OCI-LY1 (cell line): Measurements from ENCODE around the gene ACAP2.

Experiments used
- H2AFZ ChIP-seq: fragments of 200-600 bp; sonication (generic), shearing (Covaris generic); 2 replicates; pipeline ENCODE4 v1.6.0; 2014; ENCODE audit warnings: antibody characterized with exemption, mild to moderate bottlenecking, low read length
- H3F3A ChIP-seq: fragments of 200-600 bp; sonication (generic), shearing (Covaris generic); 2 replicates; pipeline ENCODE4 v1.6.0; 2014; ENCODE audit warnings: mild to moderate bottlenecking, antibody characterized with exemption, low read length, moderate library complexity; ENCODE audit not compliant: insufficient read depth
- H3K27ac ChIP-seq: fragments of 200-600 bp; sonication (generic); 2 replicates; pipeline ENCODE4 v1.5.1; 2014; ENCODE audit warnings: low read length, mixed run types, mild to moderate bottlenecking, low read depth; ENCODE audit not compliant: poor library complexity, severe bottlenecking
- H3K27me3 ChIP-seq: fragments of 200-600 bp; sonication (generic); 2 replicates; pipeline ENCODE4 v1.6.0; 2014; ENCODE audit warnings: antibody characterized with exemption, mild to moderate bottlenecking, low read length, moderate library complexity; ENCODE audit not compliant: insufficient read depth
- H3K36me3 ChIP-seq: fragments of 200-600 bp; sonication (generic); 2 replicates; pipeline ENCODE4 v1.6.1; 2014; ENCODE audit warnings: mild to moderate bottlenecking, antibody characterized with exemption, low read length, moderate library complexity, mixed read lengths; ENCODE audit not compliant: insufficient read depth
- H3K4me1 ChIP-seq: fragments of 200-600 bp; sonication (generic); 2 replicates; pipeline ENCODE4 v1.5.1; 2014; ENCODE audit warnings: mild to moderate bottlenecking, low read length, moderate library complexity; ENCODE audit not compliant: insufficient read depth, severe bottlenecking
- H3K4me2 ChIP-seq: fragments of 200-600 bp; sonication (generic), shearing (Covaris generic); 2 replicates; pipeline ENCODE4 v1.6.1; 2014; ENCODE audit warnings: low read length
- H3K4me3 ChIP-seq: fragments of 200-600 bp; sonication (generic); 2 replicates; pipeline ENCODE4 v1.5.1; 2014; ENCODE audit warnings: low read length, low read depth, mild to moderate bottlenecking, mixed read lengths; ENCODE audit not compliant: poor library complexity, severe bottlenecking
- H3K79me2 ChIP-seq: fragments of 200-600 bp; shearing (Covaris generic); 2 replicates; pipeline ENCODE4 v1.6.1; 2016; ENCODE audit warnings: mixed run types, low read length, mixed read lengths; ENCODE audit not compliant: insufficient read depth
- H3K9ac ChIP-seq: fragments of 200-600 bp; sonication (generic), shearing (Covaris generic); 2 replicates; pipeline ENCODE4 v1.6.1; 2014; ENCODE audit warnings: mild to moderate bottlenecking, low read length, mixed read lengths
- H3K9me2 ChIP-seq: fragments of 200-600 bp; sonication (generic), shearing (Covaris generic); 2 replicates; pipeline ENCODE4 v1.6.1; 2014; ENCODE audit warnings: low read depth, mild to moderate bottlenecking, low read length, mixed read lengths
- H3K9me3 ChIP-seq: fragments of 200-600 bp; shearing (Covaris generic); 2 replicates; pipeline ENCODE4 v1.6.1; 2014; ENCODE audit warnings: low read length, mixed read lengths
- H4K20me1 ChIP-seq: fragments of 200-600 bp; sonication (generic), shearing (Covaris generic); 2 replicates; pipeline ENCODE4 v1.6.0; 2016; ENCODE audit warnings: mild to moderate bottlenecking, low read length; ENCODE audit not compliant: insufficient read depth
- CTCF ChIP-seq: fragments of 200-600 bp; sonication (generic), shearing (Covaris generic); IDR thresholded peaks from 2 replicates; pipeline ENCODE4 v1.5.1; 2017; ENCODE audit warnings: mild to moderate bottlenecking, antibody characterized with exemption, low read length, moderate library complexity, mixed read lengths
- EZH2 ChIP-seq: fragments of 200-600 bp; sonication (generic), shearing (Covaris generic); IDR thresholded peaks from 2 replicates; pipeline ENCODE4 v1.8.0; 2017; ENCODE audit warnings: borderline replicate concordance, mixed run types, mild to moderate bottlenecking, antibody characterized with exemption, low read length, moderate library complexity, mixed read lengths

Gene ACAP2

GRCh38 chr3:195445885-195446284, 3.1 kb upstream of the ACAP2 start:
- no peak overlapping the region for H2AFZ ChIP-seq
- TF ChIP-seq EZH2 (no peak), CTCF (no peak)
- no peaks in the 10 kb centered on the region for H3K36me3 ChIP-seq
- 0 out of 2 replicates have a peak overlapping the region, but pooled peaks have one; percentile 1 for H3K4me2 ChIP-seq
- H3K27ac ChIP-seq, result no peak overlapping the region
- H3F3A ChIP-seq, result no peaks in the 10 kb centered on the region
- H3K9me3 ChIP-seq, result no peaks in the 10 kb centered on the region
- no peaks in the 10 kb centered on the region for H3K9me2 ChIP-seq
- no peak overlapping the region for H3K9ac ChIP-seq
- H3K4me1 ChIP-seq, result peaks cover 30% of the 10 kb centered on the region
- H4K20me1 ChIP-seq, result no peaks in the 10 kb centered on the region
- H3K4me3 ChIP-seq, result no peak overlapping the region
- H3K27me3 ChIP-seq, result no peaks in the 10 kb centered on the region
- peaks cover 10% of the 10 kb centered on the region for H3K79me2 ChIP-seq

- TF ChIP-seq CTCF (no peak), EZH2 (no peak)
- Histone ChIP-seq H3K36me3 (no peaks in the 10 kb centered on the region), H3K4me1 (peaks cover 54% of the 10 kb centered on the region)
Measured at GRCh38 chr3:195443391-195443989, 670 bp upstream of the ACAP2 start.

DNA sequence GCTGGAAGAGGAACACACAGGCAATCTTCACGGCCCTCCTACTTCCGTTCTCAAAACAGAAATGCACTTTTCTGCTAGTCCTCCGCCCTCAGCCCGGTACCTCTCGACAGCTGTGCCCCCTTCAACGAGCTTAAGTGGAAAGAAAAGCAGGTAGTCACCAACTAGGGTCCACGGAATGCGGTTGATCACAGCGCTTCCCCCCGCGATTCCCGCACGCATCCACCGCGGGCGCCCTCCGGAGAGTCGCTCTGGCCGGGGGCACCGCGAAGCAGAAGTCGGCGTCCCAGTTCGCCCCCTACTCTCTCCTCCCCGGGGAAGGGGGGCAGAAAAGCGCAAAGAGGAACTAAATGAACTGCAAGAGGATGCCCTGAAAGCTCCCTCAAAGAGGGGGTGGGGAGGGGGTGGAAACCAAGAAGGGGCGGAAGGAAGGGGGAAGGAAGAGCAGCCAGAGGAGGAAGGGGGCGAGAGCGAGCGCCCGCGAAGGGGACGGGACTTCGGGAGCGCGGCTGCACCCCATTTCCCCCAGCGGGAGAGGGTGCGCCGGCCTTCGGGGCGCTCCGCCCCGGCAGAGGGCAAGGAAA, 738 bp downstream of the ACAP2 start:
- H3K9ac ChIP-seq, result peak overlapping the region; percentile 77
- H3K36me3 ChIP-seq, result no peaks in the 10 kb centered on the region
- H3K9me3 ChIP-seq, result no peaks in the 10 kb centered on the region
- no peak overlapping the region for H2AFZ ChIP-seq
- H4K20me1 ChIP-seq, result no peaks in the 10 kb centered on the region
- H3K4me2 ChIP-seq, result peak overlapping the region; percentile 89
- H3K27me3 ChIP-seq, result no peaks in the 10 kb centered on the region
- peaks cover 48% of the 10 kb centered on the region for H3K79me2 ChIP-seq
- TF ChIP-seq CTCF (no peak), EZH2 (no peak)
- no peaks in the 10 kb centered on the region for H3F3A ChIP-seq
- H3K9me2 ChIP-seq, result no peaks in the 10 kb centered on the region
- peak overlapping the region; percentile 87 for H3K27ac ChIP-seq
- peak overlapping the region; percentile 76 for H3K4me3 ChIP-seq
- peaks cover 54% of the 10 kb centered on the region for H3K4me1 ChIP-seq

More at GRCh38 chr3:195443391-195443989, 670 bp upstream of the ACAP2 start:
- H2AFZ ChIP-seq, result peak overlapping the region; percentile 44
- H3K4me2 ChIP-seq, result peak overlapping the region; percentile 93
- peak overlapping the region; percentile 59 for H3K4me3 ChIP-seq
- H3F3A ChIP-seq, result no peaks in the 10 kb centered on the region
- H3K9ac ChIP-seq, result peak overlapping the region; percentile 67
- H3K9me2 ChIP-seq, result no peaks in the 10 kb centered on the region
- H3K9me3 ChIP-seq, result no peaks in the 10 kb centered on the region
- H4K20me1 ChIP-seq, result no peaks in the 10 kb centered on the region
- H3K79me2 ChIP-seq, result peaks cover 34% of the 10 kb centered on the region
- H3K27ac ChIP-seq, result peak overlapping the region; percentile 33
- no peaks in the 10 kb centered on the region for H3K27me3 ChIP-seq
